ENCODE results near the gene TSC1. TPM values are rescaled to one million over a fixed set of nuclear protein-coding genes. Genes with fewer than 3 reads are reported as not detected.

The TSC1 gene
- total and polyA plus RNA-seq, 2 experiments from 2014 or later = 21.1 to 52.3 TPM

GRCh38 chr9:132857616-132858342 is 86.6 kb downstream of the TSC1 start:
- no peaks in the 10 kb centered on the region for H3K4me1 ChIP-seq (ENCODE audit: low read depth)
- H3K9me3 ChIP-seq (ENCODE audit: low read depth) = no peaks in the 10 kb centered on the region
- H3K4me3 ChIP-seq = no peak overlapping the region
- H3K36me3 ChIP-seq = no peaks in the 10 kb centered on the region
- TF ChIP-seq CTCF (IDR thresholded peaks at IDR 0.05; ENCODE audit: low read depth, low read length) = peak; percentile 45
- H3K27ac ChIP-seq = no peak overlapping the region
- no peaks in the 10 kb centered on the region for H3K27me3 ChIP-seq
- peak in 1 of 2 donors; percentile 71 for DNase-seq (ENCODE audit: low read depth in 1 of 2, low spot score in 1 of 2)

- TF ChIP-seq CTCF (IDR thresholded peaks at IDR 0.05; ENCODE audit: low read depth, low read length) = no peak
- H3K36me3 ChIP-seq = no peaks in the 10 kb centered on the region
- no peaks in the 10 kb centered on the region for H3K4me1 ChIP-seq (ENCODE audit: low read depth)
- no peak overlapping the region for H3K27ac ChIP-seq
- no peaks in the 10 kb centered on the region for H3K27me3 ChIP-seq
- DNase-seq (ENCODE audit: low read depth in 1 of 2, low spot score in 1 of 2) = peak in 1 of 2 donors; percentile 96
- H3K4me3 ChIP-seq = no peak overlapping the region
- H3K9me3 ChIP-seq (ENCODE audit: low read depth) = no peaks in the 10 kb centered on the region
These were observed 87.4 kb downstream of the TSC1 start for GRCh38 chr9:132857031-132857430.

GRCh38 chr9:132855904-132856303 is 88.5 kb downstream of the TSC1 start:
- Histone ChIP-seq H3K9me3 (ENCODE audit: low read depth) (no peaks in the 10 kb centered on the region), H3K4me3 (no peak overlapping the region), H3K27ac (no peak overlapping the region), H3K4me1 (ENCODE audit: low read depth) (no peaks in the 10 kb centered on the region), H3K27me3 (no peaks in the 10 kb centered on the region), H3K36me3 (no peaks in the 10 kb centered on the region)
- DNase-seq (ENCODE audit: low read depth in 1 of 2, low spot score in 1 of 2) = no peak
- TF ChIP-seq CTCF (IDR thresholded peaks at IDR 0.05; ENCODE audit: low read depth, low read length) = no peak

GRCh38 chr9:132854832-132855231 is 89.6 kb downstream of the TSC1 start:
- no peak for TF ChIP-seq CTCF (IDR thresholded peaks at IDR 0.05; ENCODE audit: low read depth, low read length)
- Histone ChIP-seq H3K4me1 (ENCODE audit: low read depth) (no peaks in the 10 kb centered on the region), H3K27me3 (no peaks in the 10 kb centered on the region), H3K4me3 (no peak overlapping the region), H3K9me3 (ENCODE audit: low read depth) (no peaks in the 10 kb centered on the region), H3K36me3 (no peaks in the 10 kb centered on the region), H3K27ac (no peak overlapping the region)
- no peak for DNase-seq (ENCODE audit: low read depth in 1 of 2, low spot score in 1 of 2)

- Histone ChIP-seq H3K27ac (no peak overlapping the region), H3K9me3 (ENCODE audit: low read depth) (no peaks in the 10 kb centered on the region), H3K27me3 (no peaks in the 10 kb centered on the region), H3K4me3 (no peak overlapping the region), H3K4me1 (ENCODE audit: low read depth) (no peaks in the 10 kb centered on the region), H3K36me3 (no peaks in the 10 kb centered on the region)
- no peak for TF ChIP-seq CTCF (IDR thresholded peaks at IDR 0.05; ENCODE audit: low read depth, low read length)
- no peak for DNase-seq (ENCODE audit: low read depth in 1 of 2, low spot score in 1 of 2)
These were observed 90.9 kb downstream of the TSC1 start for GRCh38 chr9:132853482-132853881.

Measured in cardiac muscle cell (in vitro differentiated cells and primary cell).